Left lung (tissue), 10 donors: ENCODE measurements around the gene VAV3. TPM values are rescaled to one million over a fixed set of nuclear protein-coding genes. Genes with fewer than 3 reads are reported as not detected.

Experiments used
- ATAC-seq: fragments of 200-7000 bp; cut with Tn5 transposase; one replicate; pipeline ENCODE4 v1.9.1; 2020; ENCODE audit warnings: moderate library complexity
- DNase-seq, 4 donors: peaks; one replicate each; pipeline ENCODE4 v3.0.0-alpha.2; 2013 to 2020
- H3K27ac ChIP-seq, 2 donors: fragments of 200-600 bp; sonication (generic) in 1 of 2; one replicate each; pipeline versions ENCODE4 v1.5.0 to v1.8.0; 2020 to 2021
- H3K27me3 ChIP-seq, 2 donors: fragments of 200-600 bp; sonication (generic) in 1 of 2; one replicate each; pipeline versions ENCODE4 v1.5.0 to v1.8.0; 2020 to 2021
- H3K36me3 ChIP-seq, 2 donors: fragments of 200-600 bp; sonication (generic) in 1 of 2; one replicate each; pipeline versions ENCODE4 v1.5.0 to v1.8.0; 2020 to 2021
- H3K4me1 ChIP-seq, 2 donors: fragments of 200-600 bp; one replicate each; pipeline ENCODE4 v1.8.0; 2021
- H3K4me3 ChIP-seq, 2 donors: fragments of 200-600 bp; sonication (generic) in 1 of 2; one replicate each; pipeline versions ENCODE4 v1.5.0 to v1.8.0; 2020 to 2021; ENCODE audit warnings: mild to moderate bottlenecking in 1 of 2
- H3K9me3 ChIP-seq, 2 donors: fragments of 200-600 bp; sonication (generic) in 1 of 2; one replicate each; pipeline versions ENCODE4 v1.5.0 to v1.8.0; 2020 to 2021
- intact Hi-C, 2 donors: fragments of 100-400 bp; cut with DNase I; formaldehyde crosslinking; loops; one replicate each; pipeline versions ENCODE4 v1.11.2 to v1.14.2; 2022
- polyA plus RNA-seq, 6 donors: library from polyadenylated mRNA; unstranded; fragments of 120-200 nt; gene quantifications; one replicate each; pipeline ENCODE4 v1.2.1, GENCODE V29; 2013; ENCODE audit not compliant: insufficient read length in 6 of 6
- total RNA-seq, 2 donors: library from RNA; stranded (reverse); fragmentation: NEBNext Ultra II Directional; extraction: Animal tissue kit (Norgen Biotek cat#: 25700); gene quantifications; one replicate each; pipeline ENCODE4 v1.2.1, GENCODE V29; 2021
- TF ChIP-seq, protein P1 (sequence below), 2 donors: fragments of 200-600 bp; sonication (generic) in 1 of 2; IDR thresholded peaks; one replicate each; pipeline versions ENCODE4 v1.5.0 to v1.8.0; 2021; ENCODE audit warnings: antibody characterized with exemption in 2 of 2
- donor health status: DM: no; HTN: yes; CAD: no.
- donor health status: DM: no; HTN: no; CAD: no.

Gene VAV3
- total and polyA plus RNA-seq, 8 donors: 5.3 to 14.5 (median 7.2) TPM

DNA sequence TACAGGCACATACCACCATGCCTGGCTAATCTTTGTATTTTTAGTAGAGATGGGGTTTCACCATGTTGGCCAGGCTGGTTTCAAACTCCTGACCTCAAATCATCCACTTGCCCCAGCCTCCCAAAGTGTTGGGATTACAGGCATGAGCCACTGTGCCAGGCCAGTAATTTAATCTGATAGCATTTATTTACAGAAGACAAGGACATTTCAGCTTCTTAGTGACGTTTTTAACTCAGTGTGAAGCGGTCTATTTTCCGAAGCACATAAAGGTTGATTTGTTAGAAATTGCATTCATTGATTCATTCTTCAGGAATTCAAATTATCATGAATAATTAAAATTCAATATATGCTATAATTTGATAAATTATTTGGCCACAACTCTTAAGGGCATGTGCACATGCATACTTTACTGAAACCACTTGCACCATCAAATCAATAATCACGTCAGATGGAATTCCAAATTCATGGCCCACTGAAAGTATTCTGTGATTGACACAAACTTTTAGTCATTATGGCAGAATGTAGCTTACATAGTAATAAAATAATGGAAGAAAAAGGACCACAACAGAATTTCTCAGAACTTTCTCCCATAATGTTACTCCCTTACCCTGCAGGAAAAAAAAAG is 339.5 kb downstream of the VAV3 start:
- Histone ChIP-seq H3K9me3 (no peaks in the 10 kb centered on the region), H3K27ac (no peak overlapping the region), H3K4me1 (no peaks in the 10 kb centered on the region), H3K27me3 (no peaks in the 10 kb centered on the region), H3K36me3 (no peaks in the 10 kb centered on the region), H3K4me3 (no peak overlapping the region)
- ATAC-seq (no peak), DNase-seq (no peak)
- intact Hi-C loops: no loop called here
- TF ChIP-seq, protein P1, sequence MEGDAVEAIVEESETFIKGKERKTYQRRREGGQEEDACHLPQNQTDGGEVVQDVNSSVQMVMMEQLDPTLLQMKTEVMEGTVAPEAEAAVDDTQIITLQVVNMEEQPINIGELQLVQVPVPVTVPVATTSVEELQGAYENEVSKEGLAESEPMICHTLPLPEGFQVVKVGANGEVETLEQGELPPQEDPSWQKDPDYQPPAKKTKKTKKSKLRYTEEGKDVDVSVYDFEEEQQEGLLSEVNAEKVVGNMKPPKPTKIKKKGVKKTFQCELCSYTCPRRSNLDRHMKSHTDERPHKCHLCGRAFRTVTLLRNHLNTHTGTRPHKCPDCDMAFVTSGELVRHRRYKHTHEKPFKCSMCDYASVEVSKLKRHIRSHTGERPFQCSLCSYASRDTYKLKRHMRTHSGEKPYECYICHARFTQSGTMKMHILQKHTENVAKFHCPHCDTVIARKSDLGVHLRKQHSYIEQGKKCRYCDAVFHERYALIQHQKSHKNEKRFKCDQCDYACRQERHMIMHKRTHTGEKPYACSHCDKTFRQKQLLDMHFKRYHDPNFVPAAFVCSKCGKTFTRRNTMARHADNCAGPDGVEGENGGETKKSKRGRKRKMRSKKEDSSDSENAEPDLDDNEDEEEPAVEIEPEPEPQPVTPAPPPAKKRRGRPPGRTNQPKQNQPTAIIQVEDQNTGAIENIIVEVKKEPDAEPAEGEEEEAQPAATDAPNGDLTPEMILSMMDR (IDR thresholded peaks at IDR 0.05): no peak

DNA sequence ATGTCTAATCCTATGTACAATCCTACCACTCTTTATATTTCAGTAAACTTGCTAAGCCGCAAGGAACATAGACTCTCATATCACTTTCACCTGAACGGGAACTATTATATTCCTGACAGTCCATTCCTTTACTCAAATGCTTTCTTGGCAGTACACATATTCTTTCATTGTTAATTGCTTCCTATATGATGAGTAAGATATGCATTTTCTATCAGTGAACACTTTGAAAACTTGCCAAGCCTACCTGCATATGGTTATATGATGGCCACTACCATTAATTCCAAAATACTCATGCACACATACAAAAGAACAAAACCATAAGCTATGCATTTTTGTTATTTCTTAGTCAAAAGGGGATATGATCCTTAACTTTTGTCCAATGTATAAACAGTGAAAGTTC is 341.5 kb downstream of the VAV3 start:
- H3K9me3 ChIP-seq: no peaks in the 10 kb centered on the region
- H3K4me3 ChIP-seq: no peak overlapping the region
- ATAC-seq (no peak), DNase-seq (no peak)
- H3K27me3 ChIP-seq: no peaks in the 10 kb centered on the region
- no peaks in the 10 kb centered on the region for H3K36me3 ChIP-seq
- TF ChIP-seq, protein P1 (IDR thresholded peaks at IDR 0.05): no peak
- intact Hi-C loops: no loop called here
- no peak overlapping the region for H3K27ac ChIP-seq
- no peaks in the 10 kb centered on the region for H3K4me1 ChIP-seq

DNA sequence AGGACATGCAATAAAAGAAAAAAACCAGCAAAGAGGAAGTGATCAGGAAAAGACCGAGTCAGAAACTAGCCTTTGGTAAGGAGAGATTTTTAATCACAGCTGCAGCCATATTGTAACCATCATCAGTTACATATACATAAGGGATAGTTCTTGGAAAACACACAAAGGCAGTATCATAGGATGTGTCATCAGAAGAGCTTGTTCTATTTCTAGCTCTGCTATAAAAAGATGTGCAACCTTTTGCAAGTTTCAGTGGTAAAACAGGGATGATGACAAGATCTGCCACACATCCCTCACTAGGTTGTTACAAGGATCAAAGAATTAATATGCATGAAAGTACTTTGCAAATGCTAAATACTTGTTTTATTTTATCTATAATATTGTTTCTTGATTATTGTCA is 342.0 kb downstream of the VAV3 start:
- Histone ChIP-seq H3K4me1 (no peaks in the 10 kb centered on the region), H3K9me3 (no peaks in the 10 kb centered on the region), H3K27me3 (no peaks in the 10 kb centered on the region), H3K27ac (no peak overlapping the region), H3K4me3 (no peak overlapping the region), H3K36me3 (no peaks in the 10 kb centered on the region)
- intact Hi-C loops: no loop called here
- DNase-seq (peak in 1 of 4 donors; percentile 3), ATAC-seq (no peak)
- TF ChIP-seq, protein P1 (IDR thresholded peaks at IDR 0.05): no peak

DNA sequence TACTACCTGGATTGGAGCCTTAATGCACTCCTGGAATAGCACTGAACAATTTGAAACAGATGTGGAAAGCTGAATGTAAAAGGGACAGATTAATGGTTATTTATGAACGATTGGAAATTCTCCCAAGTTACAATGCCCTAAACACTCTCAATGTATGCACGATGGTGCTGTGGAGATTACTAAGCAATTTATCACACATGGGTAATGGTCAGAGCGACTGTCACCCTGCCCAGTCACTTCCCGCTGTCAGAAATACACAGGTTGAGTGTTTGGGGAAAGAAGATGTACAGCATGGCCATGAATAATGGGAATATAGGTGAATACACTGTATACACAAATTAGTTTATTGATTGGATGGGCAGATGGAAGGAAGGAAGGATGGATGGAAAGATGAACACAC is 342.4 kb downstream of the VAV3 start:
- TF ChIP-seq, protein P1 (IDR thresholded peaks at IDR 0.05): no peak
- Histone ChIP-seq H3K4me3 (no peak overlapping the region), H3K36me3 (peaks cover 0 to 1% of the 10 kb centered on the region in 2 donors), H3K9me3 (no peaks in the 10 kb centered on the region), H3K4me1 (no peaks in the 10 kb centered on the region), H3K27ac (no peak overlapping the region), H3K27me3 (no peaks in the 10 kb centered on the region)
- DNase-seq (no peak), ATAC-seq (no peak)
- intact Hi-C loops: no loop called here

DNA sequence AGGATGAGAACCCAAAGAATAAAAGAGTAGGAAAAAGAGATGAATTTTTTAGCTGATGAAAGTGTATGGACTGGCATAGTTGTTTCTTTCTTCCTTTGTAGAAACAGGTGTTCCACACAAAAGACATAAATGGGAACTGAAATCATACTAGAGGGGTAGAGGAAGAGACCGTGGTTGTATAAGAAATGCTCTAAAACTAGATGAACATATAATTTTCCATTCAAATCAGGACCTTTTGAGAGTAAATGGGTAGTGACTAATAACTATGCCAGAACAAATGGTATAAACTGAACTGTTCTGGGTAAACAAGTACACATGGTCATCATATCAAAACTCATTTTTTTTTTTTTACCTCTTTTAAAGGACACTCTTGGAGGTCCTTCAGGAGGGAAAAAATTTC is 344.2 kb downstream of the VAV3 start:
- TF ChIP-seq, protein P1 (IDR thresholded peaks at IDR 0.05): no peak
- Histone ChIP-seq H3K4me3 (no peak overlapping the region), H3K9me3 (peaks cover 0 to 6% of the 10 kb centered on the region in 2 donors), H3K36me3 (peaks cover 0 to 18% of the 10 kb centered on the region in 2 donors), H3K4me1 (no peaks in the 10 kb centered on the region), H3K27me3 (no peaks in the 10 kb centered on the region), H3K27ac (no peak overlapping the region)
- intact Hi-C loops: no loop called here
- ATAC-seq (no peak), DNase-seq (no peak)
